GM21528 (cell line): Measurements from ENCODE around the gene NR0B1.

Source experiments
- ATAC-seq: cut with Tn5 transposase; IDR thresholded peaks from one replicate; pipeline ENCODE4 v1.9.1; 2021; ENCODE audit warnings: mild to moderate bottlenecking, moderate library complexity; ENCODE audit not compliant: unreplicated experiment, low FRiP score

NR0B1 gene

GRCh38 chrX:30278365-30278764, 30.8 kb downstream of the NR0B1 start:
- ATAC-seq = no peak

- no peak for ATAC-seq
Observed at GRCh38 chrX:30275498-30275897, 33.7 kb downstream of the NR0B1 start.

GRCh38 chrX:30270639-30271038, 38.6 kb downstream of the NR0B1 start:
- no peak for ATAC-seq

- no peak for ATAC-seq
Observed at GRCh38 chrX:30262763-30263162, 46.4 kb downstream of the NR0B1 start.

- ATAC-seq = no peak
Observed at GRCh38 chrX:30261012-30261411, 48.2 kb downstream of the NR0B1 start.

GRCh38 chrX:30259927-30260326, 49.3 kb downstream of the NR0B1 start:
- ATAC-seq = no peak
